Measurements from ENCODE around the gene MIER3. TPM values are rescaled to one million over a fixed set of nuclear protein-coding genes. Genes with fewer than 3 reads are reported as not detected.

MIER3 gene
- total RNA-seq, 1 donor from 2014 or later, result 31.0 TPM

GRCh38 chr5:56898213-56898612, 53.7 kb downstream of the MIER3 start:
- DNase-seq, result no peak

- no peak for DNase-seq
These were observed 55.2 kb downstream of the MIER3 start for GRCh38 chr5:56896763-56897162.

GRCh38 chr5:56893251-56893951, 58.5 kb downstream of the MIER3 start:
- DNase-seq, result no peak

- no peak for DNase-seq
These were observed 70.4 kb downstream of the MIER3 start for GRCh38 chr5:56881571-56881970.

GRCh38 chr5:56876327-56876726, 75.6 kb downstream of the MIER3 start:
- DNase-seq, result no peak

- DNase-seq, result no peak
These were observed 78.9 kb downstream of the MIER3 start for GRCh38 chr5:56873056-56873455.

GRCh38 chr5:56871777-56872176, 80.1 kb downstream of the MIER3 start:
- no peak for DNase-seq

Other genes with a start within 250 kb of the MIER3 start
- 36.5 TPM for gene MAP3K1, start 136.6 kb downstream of the MIER3 start, total RNA-seq
- 4.8 TPM for gene SETD9, start 42.5 kb downstream of the MIER3 start, total RNA-seq
- 115 TPM for gene GPBP1, start 221.9 kb upstream of the MIER3 start, total RNA-seq